Stimulated activated CD8-positive, alpha-beta memory T cell treated with anti-CD3 and anti-CD28 coated beads, Interleukin-4, amount 100 ng/mL, for 48 hours (primary cell): ENCODE results near the gene ZNF66.
"Not testable (repeated sequence)": the region's sequence is repeated elsewhere in the genome, so short reads cannot be mapped to it uniquely, and the experiment has no call there.

Source experiments
- DNase-seq: peaks from one replicate; pipeline ENCODE4 v3.0.0-alpha.2; 2020

ZNF66 gene

DNA sequence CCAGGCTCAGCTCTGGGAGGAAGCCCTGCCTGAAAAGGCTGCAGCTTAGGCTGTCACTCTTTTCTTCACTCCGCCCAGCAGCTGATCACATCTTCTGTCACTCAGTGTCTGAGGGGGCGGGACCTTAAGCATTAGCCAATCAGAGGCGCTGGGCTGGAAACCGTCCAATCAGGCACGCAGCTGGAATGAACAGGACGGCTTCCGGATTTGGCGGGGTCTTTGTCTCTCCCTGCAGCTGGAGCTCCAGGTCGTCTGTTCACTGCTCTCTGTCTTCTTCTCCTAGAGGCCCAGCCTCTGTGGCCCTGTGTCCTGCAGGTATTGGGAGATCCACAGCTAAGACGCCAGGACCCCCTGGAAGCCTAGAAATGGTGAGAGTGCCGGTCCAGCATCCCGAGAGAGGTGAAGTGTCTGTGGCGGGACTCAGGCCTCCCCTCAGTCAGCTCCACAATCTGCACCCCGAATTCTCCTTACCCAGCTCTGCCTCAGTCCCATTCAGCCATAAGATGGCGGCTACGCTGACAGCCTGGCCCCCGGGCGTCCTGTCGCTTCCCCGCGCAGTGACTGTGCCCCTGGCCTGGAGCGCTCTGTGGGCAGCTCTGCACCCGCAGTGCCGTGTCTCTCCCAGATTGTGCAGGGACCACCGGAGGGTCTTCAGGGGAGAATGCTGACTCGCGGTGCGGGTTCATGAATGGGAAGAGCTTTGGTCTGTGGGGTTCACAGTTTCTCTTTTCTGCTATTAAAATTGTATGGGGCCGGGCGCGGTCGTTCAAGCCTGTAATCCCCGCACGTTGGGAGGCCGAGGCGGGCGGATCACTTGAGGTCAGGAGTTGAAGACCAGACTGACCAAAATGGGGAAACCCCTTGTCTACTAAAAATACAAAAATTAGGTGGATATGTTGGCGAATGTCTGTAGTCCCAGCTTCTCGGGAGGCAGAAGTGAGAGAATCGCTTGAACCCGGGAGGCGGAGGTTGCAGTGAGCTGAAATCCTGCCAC, at the start of gene ZNF66:
TSS of gene ZNF66 (plus strand) at position 222 of the 994 bp plus-strand sequence. CDS start at position 366, 144 bp downstream.
- DNase-seq = peak; percentile 93

DNA sequence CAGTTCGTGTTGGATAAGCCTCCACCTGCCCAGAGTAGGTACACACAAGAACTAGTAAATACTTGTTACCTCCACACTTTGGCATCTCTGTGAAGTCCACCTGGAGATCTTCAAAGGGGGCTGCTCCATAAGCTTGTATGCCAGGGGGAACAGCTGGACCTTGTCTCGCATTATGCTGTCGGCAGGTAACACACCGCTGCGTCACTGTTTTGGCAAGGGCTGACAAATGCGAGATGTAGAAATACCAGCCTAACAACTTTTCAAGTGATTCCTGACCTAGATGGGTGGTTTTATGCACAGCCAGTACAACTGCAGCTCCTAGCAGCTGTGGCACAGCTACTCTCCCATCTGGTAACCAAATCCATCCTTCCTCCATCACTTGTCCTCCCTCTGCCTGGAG, 25.9 kb upstream of the ZNF66 start:
- DNase-seq = not testable (repeated sequence)

DNA sequence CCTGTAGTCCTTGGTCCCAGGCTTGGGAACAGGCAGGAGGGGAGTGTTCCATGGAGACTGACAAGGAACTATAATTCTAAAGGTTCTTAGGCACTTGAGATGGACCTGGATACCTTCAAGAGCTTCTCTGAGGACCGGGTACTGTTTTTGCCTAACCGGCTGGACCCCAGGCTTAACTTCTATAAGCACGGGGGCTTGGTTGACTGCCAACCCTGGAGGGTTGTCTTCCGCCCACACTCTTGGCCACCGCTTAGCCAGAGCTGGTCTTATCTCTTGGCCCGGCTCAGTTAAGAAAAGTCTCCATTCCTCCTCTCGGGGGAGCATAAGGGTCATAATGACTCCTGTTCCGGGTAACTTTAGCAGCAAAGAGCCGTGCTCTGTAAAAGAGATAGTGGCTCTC, 23.8 kb upstream of the ZNF66 start:
- not testable (repeated sequence) for DNase-seq

DNA sequence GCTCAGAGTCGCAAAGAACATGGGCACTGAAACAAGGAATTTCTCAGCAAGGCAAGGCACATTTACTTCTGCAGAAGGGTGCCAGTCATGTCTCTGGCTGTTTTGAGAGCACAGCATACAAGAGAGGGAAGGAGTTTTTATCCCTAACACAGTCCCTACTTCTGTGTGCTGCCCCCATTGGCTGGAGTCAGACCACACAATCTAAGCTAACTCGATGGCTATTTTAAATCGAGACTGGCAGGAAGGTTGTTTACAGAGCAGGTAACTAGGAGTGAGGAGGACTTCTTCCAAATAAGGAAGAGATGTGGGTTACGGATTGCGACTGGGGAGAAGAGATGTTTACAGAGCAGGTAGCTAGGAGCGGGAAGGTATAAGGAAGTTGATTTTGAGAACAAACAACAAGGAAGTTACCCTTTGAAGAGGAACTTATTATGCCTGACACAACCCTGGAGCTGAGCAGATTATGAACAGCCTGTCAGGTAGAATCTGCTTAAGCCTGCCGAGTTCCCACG, 6.8 kb upstream of the ZNF66 start:
- not testable (repeated sequence) for DNase-seq

DNA sequence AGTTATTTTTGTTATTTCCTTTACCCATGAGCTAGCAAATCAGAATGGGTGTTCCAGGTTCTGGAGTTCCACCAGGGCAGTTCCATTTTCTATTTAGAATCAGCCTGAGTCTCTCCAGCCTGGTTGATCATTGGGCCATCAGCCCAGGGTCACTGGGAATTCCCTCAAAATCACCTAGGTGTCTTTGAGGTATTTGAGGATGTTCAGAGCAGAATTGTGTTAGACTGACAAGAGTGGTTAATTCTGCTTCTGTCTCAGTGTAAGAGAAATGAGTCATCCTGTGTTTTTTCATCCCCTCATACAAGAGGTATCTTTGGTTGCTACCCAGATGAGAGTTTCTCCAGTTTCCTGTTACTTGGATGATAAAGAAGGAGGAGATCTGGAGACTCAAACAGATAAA, 11.7 kb downstream of the ZNF66 start:
- no peak for DNase-seq

DNA sequence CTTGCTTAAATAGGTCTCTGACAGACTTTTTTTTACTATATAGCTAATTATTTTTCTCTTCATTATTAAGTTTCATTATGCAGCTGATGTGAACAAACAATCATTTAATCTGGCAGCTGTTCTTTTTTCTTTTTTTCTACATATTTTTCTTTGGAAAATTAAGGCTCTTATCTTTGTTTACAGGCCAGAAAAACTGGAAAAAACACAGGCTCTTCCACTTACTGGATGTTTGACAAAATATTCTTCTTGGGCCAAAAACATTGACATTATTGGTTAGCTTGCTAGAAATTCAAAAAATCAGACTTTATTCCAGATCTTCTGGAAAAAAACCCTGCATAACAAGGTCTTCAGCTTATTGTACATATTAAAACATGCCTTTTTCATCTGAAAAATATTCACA, 15.7 kb downstream of the ZNF66 start:
- no peak for DNase-seq

DNA sequence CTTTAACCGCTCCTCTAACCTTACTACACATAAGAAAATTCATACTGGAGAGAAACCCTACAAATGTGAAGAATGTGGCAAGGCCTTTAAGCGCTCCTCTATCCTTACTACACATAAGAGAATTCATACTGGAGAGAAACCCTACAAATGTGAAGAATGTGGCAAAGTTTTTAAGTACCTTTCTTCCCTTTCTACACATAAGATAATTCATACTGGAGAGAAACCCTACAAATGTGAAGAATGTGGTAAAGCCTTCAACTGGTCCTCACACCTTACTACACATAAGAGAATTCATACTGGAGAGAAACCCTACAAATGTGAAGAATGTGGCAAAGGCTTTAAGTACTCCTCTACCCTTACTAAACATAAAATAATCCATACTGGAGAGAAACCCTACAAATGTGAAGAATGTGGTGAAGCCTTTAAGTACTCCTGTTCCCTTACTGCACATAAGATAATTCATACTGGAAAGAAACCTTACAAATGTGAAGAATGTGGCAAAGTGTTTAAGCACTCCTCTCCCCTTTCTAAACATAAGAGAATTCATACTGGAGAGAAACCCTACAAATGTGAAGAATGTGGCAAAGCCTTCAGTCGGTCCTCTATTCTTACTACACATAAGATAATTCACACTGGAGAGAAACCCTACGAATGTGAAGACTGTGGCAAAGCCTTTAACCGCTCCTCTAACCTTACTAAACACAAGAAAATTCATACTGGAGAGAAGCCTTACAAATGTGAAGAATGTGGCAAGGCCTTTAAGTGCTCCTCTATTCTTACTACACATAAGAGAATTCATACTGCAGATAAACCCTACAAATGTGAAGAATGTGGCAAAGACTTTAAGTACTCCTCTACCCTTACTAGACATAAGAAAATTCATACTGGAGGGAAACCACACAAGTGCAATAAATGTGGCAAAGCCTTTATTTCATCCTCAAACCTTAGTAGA, 30.5 kb downstream of the ZNF66 start:
- DNase-seq = not testable (repeated sequence)

DNA sequence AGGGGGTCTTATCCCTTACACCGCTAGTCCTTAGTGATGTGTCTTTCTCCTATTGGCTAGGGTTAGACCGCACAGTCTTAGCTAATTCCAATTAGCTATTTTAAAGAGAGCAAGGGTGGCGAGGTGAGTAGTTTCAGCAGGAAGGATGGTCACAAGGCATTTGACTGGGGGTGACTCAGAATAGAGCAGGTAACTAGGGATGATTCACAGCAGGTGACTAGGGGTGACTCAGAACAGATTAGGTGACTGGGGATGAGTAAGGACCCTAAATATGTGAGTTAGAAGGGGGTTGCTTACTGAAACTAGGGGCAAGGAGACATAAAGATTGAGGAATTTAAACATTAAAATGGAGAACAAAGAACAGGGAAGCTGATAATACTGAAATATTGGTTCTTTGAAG, 64.3 kb downstream of the ZNF66 start:
- DNase-seq = no peak
